ENCODE data around the gene CRYBA2. TPM values are rescaled to one million over a fixed set of nuclear protein-coding genes. Genes with fewer than 3 reads are reported as not detected.

Gene CRYBA2
- total and polyA plus RNA-seq, 7 donors: 1.4 to 10.8 (median 5.5) TPM; not detected in 4

- DNase-seq: no peak
- Histone ChIP-seq H3K9me3 (no peaks in the 10 kb centered on the region), H3K4me1 (no peaks in the 10 kb centered on the region), H3K27ac (no peak overlapping the region), H3K36me3 (no peaks in the 10 kb centered on the region), H3K27me3 (peaks cover 0 to 7% (median 0%) of the 10 kb centered on the region in 3 donors), H3K4me3 (no peak overlapping the region)
- 87 to 90% methylated on average over 12 of the region's 12 CpGs for WGBS, 2 donors
- TF ChIP-seq EP300 (IDR thresholded peaks at IDR 0.05) (no peak), POLR2A (IDR thresholded peaks at IDR 0.05) (no peak), POLR2AphosphoS5 (IDR thresholded peaks at IDR 0.05) (no peak), CTCF (IDR thresholded peaks at IDR 0.05) (no peak)
- intact Hi-C loops (cut with DNase I): no loop called here
These were observed 28.8 kb upstream of the CRYBA2 start for GRCh38 chr2:219022041-219022440.

- intact Hi-C loops (cut with DNase I): no loop called here
- no peaks in the 10 kb centered on the region for H3K4me1 ChIP-seq
- H3K27me3 ChIP-seq: peaks cover 0 to 7% (median 0%) of the 10 kb centered on the region in 3 donors
- WGBS, 2 donors: 71 to 87% methylated on average over 9 of the region's 9 CpGs
- H3K9me3 ChIP-seq: no peaks in the 10 kb centered on the region
- H3K36me3 ChIP-seq: no peaks in the 10 kb centered on the region
- no peak for DNase-seq
- TF ChIP-seq POLR2AphosphoS5 (IDR thresholded peaks at IDR 0.05): no peak
- no peak for TF ChIP-seq POLR2A (IDR thresholded peaks at IDR 0.05)
- no peak for TF ChIP-seq CTCF (IDR thresholded peaks at IDR 0.05)
- no peak for TF ChIP-seq EP300 (IDR thresholded peaks at IDR 0.05)
- no peak overlapping the region for H3K27ac ChIP-seq
- H3K4me3 ChIP-seq: no peak overlapping the region
These were observed 28.4 kb upstream of the CRYBA2 start for GRCh38 chr2:219021591-219021990.

- Histone ChIP-seq H3K4me1 (no peaks in the 10 kb centered on the region), H3K9me3 (no peaks in the 10 kb centered on the region), H3K27ac (no peak overlapping the region), H3K36me3 (no peaks in the 10 kb centered on the region), H3K4me3 (no peak overlapping the region), H3K27me3 (peaks cover 0 to 7% (median 0%) of the 10 kb centered on the region in 3 donors)
- TF ChIP-seq CTCF (IDR thresholded peaks at IDR 0.05) (no peak), POLR2A (IDR thresholded peaks at IDR 0.05) (no peak)
- intact Hi-C loops (cut with DNase I): no loop called here
- DNase-seq: peak; percentile 58
- WGBS, 2 donors: 77 to 83% methylated on average over 11 of the region's 11 CpGs
These were observed 27.6 kb upstream of the CRYBA2 start for GRCh38 chr2:219020604-219021365.

- intact Hi-C loops (cut with DNase I): no loop called here
- Histone ChIP-seq H3K9me3 (no peaks in the 10 kb centered on the region), H3K27ac (no peak overlapping the region), H3K4me1 (no peaks in the 10 kb centered on the region), H3K27me3 (peaks cover 0 to 7% (median 0%) of the 10 kb centered on the region in 3 donors), H3K4me3 (no peak overlapping the region), H3K36me3 (no peaks in the 10 kb centered on the region)
- WGBS, 2 donors: 84 to 85% methylated on average over 6 of the region's 6 CpGs
- peak; percentile 30 for DNase-seq
- no peak for TF ChIP-seq EP300 (IDR thresholded peaks at IDR 0.05)
- no peak for TF ChIP-seq POLR2AphosphoS5 (IDR thresholded peaks at IDR 0.05)
- TF ChIP-seq POLR2A (IDR thresholded peaks at IDR 0.05): no peak
- TF ChIP-seq CTCF (IDR thresholded peaks at IDR 0.05): no peak
These were observed 26.2 kb upstream of the CRYBA2 start for GRCh38 chr2:219019436-219019835.

- no peaks in the 10 kb centered on the region for H3K4me1 ChIP-seq
- intact Hi-C loops (cut with DNase I): no loop called here
- DNase-seq: no peak
- H3K36me3 ChIP-seq: no peaks in the 10 kb centered on the region
- H3K27me3 ChIP-seq: peaks cover 0 to 7% (median 0%) of the 10 kb centered on the region in 3 donors
- WGBS, 2 donors: 91 to 92% methylated on average over 10 of the region's 10 CpGs
- H3K4me3 ChIP-seq: no peak overlapping the region
- no peak for TF ChIP-seq POLR2AphosphoS5 (IDR thresholded peaks at IDR 0.05)
- no peak for TF ChIP-seq CTCF (IDR thresholded peaks at IDR 0.05)
- no peak for TF ChIP-seq POLR2A (IDR thresholded peaks at IDR 0.05)
- TF ChIP-seq EP300 (IDR thresholded peaks at IDR 0.05): no peak
- H3K9me3 ChIP-seq: no peaks in the 10 kb centered on the region
- no peak overlapping the region for H3K27ac ChIP-seq
These were observed 25.5 kb upstream of the CRYBA2 start for GRCh38 chr2:219018726-219019125.
